Measurements from ENCODE around the gene C11orf98. TPM values are rescaled to one million over a fixed set of nuclear protein-coding genes. Genes with fewer than 3 reads are reported as not detected.

The C11orf98 gene
- total RNA-seq, 1 experiment from 2014 or later: 154 TPM

GRCh38 chr11:62621567-62622470, 43.2 kb downstream of the C11orf98 start, which contains the start of gene B3GAT3 (continued):
- TF ChIP-seq ZBTB21 (CRISPR knock-in tag; IDR thresholded peaks at IDR 0.05; ENCODE audit: borderline replicate concordance) (no peak), SOX15 (CRISPR knock-in tag; IDR thresholded peaks at IDR 0.05) (no peak), KAT7 (CRISPR knock-in tag; IDR thresholded peaks at IDR 0.05; ENCODE audit: borderline replicate concordance) (no peak), ELF4 (CRISPR knock-in tag; IDR thresholded peaks at IDR 0.05; ENCODE audit: low read depth) (no peak), ZNF138 (CRISPR knock-in tag; conservative IDR thresholded peaks at IDR 0.05) (no peak), GRHL2 (CRISPR knock-in tag; IDR thresholded peaks at IDR 0.05; ENCODE audit: insufficient replicate concordance, severe bottlenecking) (no peak), GTF2I (CRISPR knock-in tag; conservative IDR thresholded peaks at IDR 0.05) (no peak), AFF4 (CRISPR knock-in tag; IDR thresholded peaks at IDR 0.05; ENCODE audit: borderline replicate concordance) (no peak), PRDM15 (CRISPR knock-in tag; IDR thresholded peaks at IDR 0.05) (no peak), CREB1 (CRISPR knock-in tag; IDR thresholded peaks at IDR 0.05) (0 out of 2 replicates have a peak, but pooled peaks have one; percentile 57), OVOL2 (CRISPR knock-in tag; IDR thresholded peaks at IDR 0.05; ENCODE audit: borderline replicate concordance) (no peak), NFYB (CRISPR knock-in tag; conservative IDR thresholded peaks at IDR 0.05; ENCODE audit: low read depth) (no peak), MXD4 (CRISPR knock-in tag; IDR thresholded peaks at IDR 0.05; ENCODE audit: borderline replicate concordance) (no peak)
- TF ChIP-seq, protein P1, sequence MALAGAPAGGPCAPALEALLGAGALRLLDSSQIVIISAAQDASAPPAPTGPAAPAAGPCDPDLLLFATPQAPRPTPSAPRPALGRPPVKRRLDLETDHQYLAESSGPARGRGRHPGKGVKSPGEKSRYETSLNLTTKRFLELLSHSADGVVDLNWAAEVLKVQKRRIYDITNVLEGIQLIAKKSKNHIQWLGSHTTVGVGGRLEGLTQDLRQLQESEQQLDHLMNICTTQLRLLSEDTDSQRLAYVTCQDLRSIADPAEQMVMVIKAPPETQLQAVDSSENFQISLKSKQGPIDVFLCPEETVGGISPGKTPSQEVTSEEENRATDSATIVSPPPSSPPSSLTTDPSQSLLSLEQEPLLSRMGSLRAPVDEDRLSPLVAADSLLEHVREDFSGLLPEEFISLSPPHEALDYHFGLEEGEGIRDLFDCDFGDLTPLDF (CRISPR knock-in tag; IDR thresholded peaks at IDR 0.05): no peak
- TF ChIP-seq, protein P2, sequence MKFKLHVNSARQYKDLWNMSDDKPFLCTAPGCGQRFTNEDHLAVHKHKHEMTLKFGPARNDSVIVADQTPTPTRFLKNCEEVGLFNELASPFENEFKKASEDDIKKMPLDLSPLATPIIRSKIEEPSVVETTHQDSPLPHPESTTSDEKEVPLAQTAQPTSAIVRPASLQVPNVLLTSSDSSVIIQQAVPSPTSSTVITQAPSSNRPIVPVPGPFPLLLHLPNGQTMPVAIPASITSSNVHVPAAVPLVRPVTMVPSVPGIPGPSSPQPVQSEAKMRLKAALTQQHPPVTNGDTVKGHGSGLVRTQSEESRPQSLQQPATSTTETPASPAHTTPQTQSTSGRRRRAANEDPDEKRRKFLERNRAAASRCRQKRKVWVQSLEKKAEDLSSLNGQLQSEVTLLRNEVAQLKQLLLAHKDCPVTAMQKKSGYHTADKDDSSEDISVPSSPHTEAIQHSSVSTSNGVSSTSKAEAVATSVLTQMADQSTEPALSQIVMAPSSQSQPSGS (CRISPR knock-in tag; IDR thresholded peaks at IDR 0.05; ENCODE audit: borderline replicate concordance, low read depth): no peak
- TF ChIP-seq, protein P3, sequence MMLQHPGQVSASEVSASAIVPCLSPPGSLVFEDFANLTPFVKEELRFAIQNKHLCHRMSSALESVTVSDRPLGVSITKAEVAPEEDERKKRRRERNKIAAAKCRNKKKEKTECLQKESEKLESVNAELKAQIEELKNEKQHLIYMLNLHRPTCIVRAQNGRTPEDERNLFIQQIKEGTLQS (CRISPR knock-in tag; conservative IDR thresholded peaks at IDR 0.05): no peak
- TF ChIP-seq, protein P4, sequence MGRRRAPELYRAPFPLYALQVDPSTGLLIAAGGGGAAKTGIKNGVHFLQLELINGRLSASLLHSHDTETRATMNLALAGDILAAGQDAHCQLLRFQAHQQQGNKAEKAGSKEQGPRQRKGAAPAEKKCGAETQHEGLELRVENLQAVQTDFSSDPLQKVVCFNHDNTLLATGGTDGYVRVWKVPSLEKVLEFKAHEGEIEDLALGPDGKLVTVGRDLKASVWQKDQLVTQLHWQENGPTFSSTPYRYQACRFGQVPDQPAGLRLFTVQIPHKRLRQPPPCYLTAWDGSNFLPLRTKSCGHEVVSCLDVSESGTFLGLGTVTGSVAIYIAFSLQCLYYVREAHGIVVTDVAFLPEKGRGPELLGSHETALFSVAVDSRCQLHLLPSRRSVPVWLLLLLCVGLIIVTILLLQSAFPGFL (CRISPR knock-in tag; IDR thresholded peaks at IDR 0.05; ENCODE audit: borderline replicate concordance): no peak
- TF ChIP-seq, protein P5, sequence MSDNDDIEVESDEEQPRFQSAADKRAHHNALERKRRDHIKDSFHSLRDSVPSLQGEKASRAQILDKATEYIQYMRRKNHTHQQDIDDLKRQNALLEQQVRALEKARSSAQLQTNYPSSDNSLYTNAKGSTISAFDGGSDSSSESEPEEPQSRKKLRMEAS (CRISPR knock-in tag; IDR thresholded peaks at IDR 0.05): peak; percentile 97
- TF ChIP-seq, protein P6, sequence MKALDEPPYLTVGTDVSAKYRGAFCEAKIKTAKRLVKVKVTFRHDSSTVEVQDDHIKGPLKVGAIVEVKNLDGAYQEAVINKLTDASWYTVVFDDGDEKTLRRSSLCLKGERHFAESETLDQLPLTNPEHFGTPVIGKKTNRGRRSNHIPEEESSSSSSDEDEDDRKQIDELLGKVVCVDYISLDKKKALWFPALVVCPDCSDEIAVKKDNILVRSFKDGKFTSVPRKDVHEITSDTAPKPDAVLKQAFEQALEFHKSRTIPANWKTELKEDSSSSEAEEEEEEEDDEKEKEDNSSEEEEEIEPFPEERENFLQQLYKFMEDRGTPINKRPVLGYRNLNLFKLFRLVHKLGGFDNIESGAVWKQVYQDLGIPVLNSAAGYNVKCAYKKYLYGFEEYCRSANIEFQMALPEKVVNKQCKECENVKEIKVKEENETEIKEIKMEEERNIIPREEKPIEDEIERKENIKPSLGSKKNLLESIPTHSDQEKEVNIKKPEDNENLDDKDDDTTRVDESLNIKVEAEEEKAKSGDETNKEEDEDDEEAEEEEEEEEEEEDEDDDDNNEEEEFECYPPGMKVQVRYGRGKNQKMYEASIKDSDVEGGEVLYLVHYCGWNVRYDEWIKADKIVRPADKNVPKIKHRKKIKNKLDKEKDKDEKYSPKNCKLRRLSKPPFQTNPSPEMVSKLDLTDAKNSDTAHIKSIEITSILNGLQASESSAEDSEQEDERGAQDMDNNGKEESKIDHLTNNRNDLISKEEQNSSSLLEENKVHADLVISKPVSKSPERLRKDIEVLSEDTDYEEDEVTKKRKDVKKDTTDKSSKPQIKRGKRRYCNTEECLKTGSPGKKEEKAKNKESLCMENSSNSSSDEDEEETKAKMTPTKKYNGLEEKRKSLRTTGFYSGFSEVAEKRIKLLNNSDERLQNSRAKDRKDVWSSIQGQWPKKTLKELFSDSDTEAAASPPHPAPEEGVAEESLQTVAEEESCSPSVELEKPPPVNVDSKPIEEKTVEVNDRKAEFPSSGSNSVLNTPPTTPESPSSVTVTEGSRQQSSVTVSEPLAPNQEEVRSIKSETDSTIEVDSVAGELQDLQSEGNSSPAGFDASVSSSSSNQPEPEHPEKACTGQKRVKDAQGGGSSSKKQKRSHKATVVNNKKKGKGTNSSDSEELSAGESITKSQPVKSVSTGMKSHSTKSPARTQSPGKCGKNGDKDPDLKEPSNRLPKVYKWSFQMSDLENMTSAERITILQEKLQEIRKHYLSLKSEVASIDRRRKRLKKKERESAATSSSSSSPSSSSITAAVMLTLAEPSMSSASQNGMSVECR (CRISPR knock-in tag; IDR thresholded peaks at IDR 0.05; ENCODE audit: borderline replicate concordance): no peak; the same call in 1 of the 2 replicates

All from WTC11 (cell line).